Vagina (tissue), 2 donors: ENCODE data around the gene ATP8B2. TPM values are rescaled to one million over a fixed set of nuclear protein-coding genes. Genes with fewer than 3 reads are reported as not detected.
"Not testable (repeated sequence)": the region's sequence is repeated elsewhere in the genome, so short reads cannot be mapped to it uniquely, and the experiment has no call there.

ENCODE experiments used
- DNase-seq, 2 donors: peaks; one replicate each; pipeline ENCODE4 v3.0.0-alpha.2; 2017; ENCODE audit errors: extremely low spot score in 2 of 2
- H3K27ac ChIP-seq: fragments of 200-600 bp; sonication (generic); one replicate; pipeline ENCODE4 v1.5.1; 2019
- H3K27me3 ChIP-seq: fragments of 200-600 bp; sonication (generic); one replicate; pipeline ENCODE4 v1.5.1; 2019
- H3K36me3 ChIP-seq, 2 donors: fragments of 200-600 bp; sonication (generic); one replicate each; pipeline ENCODE4 v1.5.1; 2017 to 2019
- H3K4me1 ChIP-seq: fragments of 200-600 bp; sonication (generic); one replicate; pipeline ENCODE4 v1.5.1; 2019
- H3K4me3 ChIP-seq, 2 donors: fragments of 200-600 bp; sonication (generic); 1 replicate in 1 of 2; 2 replicates in 1 of 2; pipeline ENCODE4 v1.5.1; 2016 to 2019
- H3K9me3 ChIP-seq: fragments of 200-600 bp; sonication (generic); one replicate; pipeline ENCODE4 v1.5.1; 2019
- POLR2A ChIP-seq, 2 donors: fragments of 450-650 bp; IDR thresholded peaks; one replicate each; pipeline ENCODE4 v1.6.1; 2017; ENCODE audit warnings: antibody characterized with exemption in 2 of 2, mild to moderate bottlenecking in 2 of 2, moderate library complexity in 2 of 2
- POLR2AphosphoS5 ChIP-seq, 2 donors: sonication (generic); formaldehyde crosslinking; IDR thresholded peaks; one replicate each; pipeline ENCODE4 v1.9.0; 2017; ENCODE audit warnings: antibody characterized with exemption in 2 of 2, mild to moderate bottlenecking in 2 of 2, low read depth in 1 of 2; ENCODE audit not compliant: insufficient read depth in 1 of 2
- intact Hi-C: fragments of 100-400 bp; cut with DNase I; formaldehyde crosslinking; loops from one replicate; pipeline ENCODE4 v1.15.1; 2023
- total RNA-seq: library from RNA; depleted of rRNA; stranded (reverse); fragments of >200 nt; gene quantifications from one replicate; pipeline ENCODE4 v1.2.3, GENCODE V29; 2016
- TF ChIP-seq, protein P1 (sequence below), 3 experiments: fragments of 450-650 bp in 2 of 3; fragments of 200-600 bp in 1 of 3; sonication (generic) in 1 of 3; IDR thresholded peaks; one replicate each; pipeline ENCODE4 v1.5.1; 2017 to 2019; ENCODE audit warnings: antibody characterized with exemption in 3 of 3, mild to moderate bottlenecking in 2 of 3, moderate library complexity in 2 of 3

ATP8B2 gene
- total RNA-seq, 1 donor from 2014 or later: 65.1 TPM

GRCh38 chr1:154290921-154291320 is 34.4 kb upstream of the ATP8B2 start:
- no peak for DNase-seq
- H3K9me3 ChIP-seq: peaks cover 14% of the 10 kb centered on the region
- no peaks in the 10 kb centered on the region for H3K4me1 ChIP-seq
- no peak overlapping the region for H3K27ac ChIP-seq
- intact Hi-C loops: no loop called here
- TF ChIP-seq, protein P1, sequence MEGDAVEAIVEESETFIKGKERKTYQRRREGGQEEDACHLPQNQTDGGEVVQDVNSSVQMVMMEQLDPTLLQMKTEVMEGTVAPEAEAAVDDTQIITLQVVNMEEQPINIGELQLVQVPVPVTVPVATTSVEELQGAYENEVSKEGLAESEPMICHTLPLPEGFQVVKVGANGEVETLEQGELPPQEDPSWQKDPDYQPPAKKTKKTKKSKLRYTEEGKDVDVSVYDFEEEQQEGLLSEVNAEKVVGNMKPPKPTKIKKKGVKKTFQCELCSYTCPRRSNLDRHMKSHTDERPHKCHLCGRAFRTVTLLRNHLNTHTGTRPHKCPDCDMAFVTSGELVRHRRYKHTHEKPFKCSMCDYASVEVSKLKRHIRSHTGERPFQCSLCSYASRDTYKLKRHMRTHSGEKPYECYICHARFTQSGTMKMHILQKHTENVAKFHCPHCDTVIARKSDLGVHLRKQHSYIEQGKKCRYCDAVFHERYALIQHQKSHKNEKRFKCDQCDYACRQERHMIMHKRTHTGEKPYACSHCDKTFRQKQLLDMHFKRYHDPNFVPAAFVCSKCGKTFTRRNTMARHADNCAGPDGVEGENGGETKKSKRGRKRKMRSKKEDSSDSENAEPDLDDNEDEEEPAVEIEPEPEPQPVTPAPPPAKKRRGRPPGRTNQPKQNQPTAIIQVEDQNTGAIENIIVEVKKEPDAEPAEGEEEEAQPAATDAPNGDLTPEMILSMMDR (IDR thresholded peaks at IDR 0.05): no peak
- no peak for TF ChIP-seq POLR2A (IDR thresholded peaks at IDR 0.05)
- TF ChIP-seq POLR2AphosphoS5 (IDR thresholded peaks at IDR 0.05; ENCODE audit: insufficient read depth in 1 of 2, low read depth in 1 of 2): no peak
- no peak overlapping the region for H3K4me3 ChIP-seq
- H3K27me3 ChIP-seq: no peaks in the 10 kb centered on the region
- H3K36me3 ChIP-seq: no peaks in the 10 kb centered on the region

- intact Hi-C loops: no loop called here
- TF ChIP-seq, protein P1 (IDR thresholded peaks at IDR 0.05): no peak
- TF ChIP-seq POLR2AphosphoS5 (IDR thresholded peaks at IDR 0.05; ENCODE audit: insufficient read depth in 1 of 2, low read depth in 1 of 2) (no peak), POLR2A (IDR thresholded peaks at IDR 0.05) (no peak)
Observed at GRCh38 chr1:154295408-154296235, 29.7 kb upstream of the ATP8B2 start.

GRCh38 chr1:154301582-154301981 is 23.7 kb upstream of the ATP8B2 start:
- intact Hi-C loops: no loop called here
- DNase-seq: no peak
- Histone ChIP-seq H3K4me1 (no peaks in the 10 kb centered on the region), H3K27ac (no peak overlapping the region), H3K9me3 (no peaks in the 10 kb centered on the region), H3K27me3 (no peaks in the 10 kb centered on the region), H3K4me3 (no peak overlapping the region), H3K36me3 (no peaks in the 10 kb centered on the region)
- TF ChIP-seq POLR2A (IDR thresholded peaks at IDR 0.05): no peak
- TF ChIP-seq, protein P1 (IDR thresholded peaks at IDR 0.05): no peak
- TF ChIP-seq POLR2AphosphoS5 (IDR thresholded peaks at IDR 0.05; ENCODE audit: insufficient read depth in 1 of 2, low read depth in 1 of 2): no peak

More at GRCh38 chr1:154295408-154296235, 29.7 kb upstream of the ATP8B2 start:
- Histone ChIP-seq H3K27me3 (no peaks in the 10 kb centered on the region), H3K9me3 (peaks cover 17% of the 10 kb centered on the region), H3K4me3 (no peak overlapping the region), H3K4me1 (no peaks in the 10 kb centered on the region), H3K36me3 (no peaks in the 10 kb centered on the region), H3K27ac (no peak overlapping the region)
- no peak for DNase-seq

DNA sequence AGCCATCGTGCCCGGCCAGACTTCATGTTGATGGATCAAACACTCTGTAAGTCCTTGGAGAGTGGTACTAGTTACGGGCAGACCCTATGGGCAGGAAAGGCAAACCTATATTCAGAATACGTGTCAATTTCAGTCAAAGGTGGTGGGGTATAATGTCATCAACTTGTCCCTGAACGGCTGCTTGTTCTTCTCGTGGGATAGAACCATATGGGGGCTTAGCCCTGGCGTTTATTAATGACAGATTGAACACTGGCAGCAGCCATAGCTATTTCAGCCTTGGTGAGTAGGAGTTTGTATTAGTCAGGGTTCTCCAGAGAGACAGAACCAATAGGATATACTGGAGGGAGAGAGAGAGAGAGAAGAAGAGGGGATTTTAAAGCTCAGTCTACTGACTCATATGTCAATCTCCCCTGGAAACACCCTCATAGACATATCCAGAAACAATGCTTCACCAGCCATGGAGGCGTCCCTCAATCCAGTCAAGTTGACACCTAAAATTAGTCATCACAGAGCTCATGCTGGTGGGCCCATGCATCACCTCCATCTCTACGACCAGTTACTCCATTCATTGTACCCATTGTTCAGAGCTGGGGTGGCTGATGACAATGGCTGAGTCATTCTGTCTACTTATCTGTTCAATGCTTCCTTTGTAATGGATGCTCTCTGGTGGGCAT is 20.5 kb upstream of the ATP8B2 start:
- no peaks in the 10 kb centered on the region for H3K4me1 ChIP-seq
- intact Hi-C loops: no loop called here
- TF ChIP-seq, protein P1 (IDR thresholded peaks at IDR 0.05): no peak
- TF ChIP-seq POLR2A (IDR thresholded peaks at IDR 0.05) (no peak), POLR2AphosphoS5 (IDR thresholded peaks at IDR 0.05; ENCODE audit: insufficient read depth in 1 of 2, low read depth in 1 of 2) (no peak)
- no peak for DNase-seq
- H3K9me3 ChIP-seq: no peaks in the 10 kb centered on the region
- no peaks in the 10 kb centered on the region for H3K36me3 ChIP-seq
- no peaks in the 10 kb centered on the region for H3K27me3 ChIP-seq
- no peak overlapping the region for H3K4me3 ChIP-seq
- H3K27ac ChIP-seq: no peak overlapping the region

DNA sequence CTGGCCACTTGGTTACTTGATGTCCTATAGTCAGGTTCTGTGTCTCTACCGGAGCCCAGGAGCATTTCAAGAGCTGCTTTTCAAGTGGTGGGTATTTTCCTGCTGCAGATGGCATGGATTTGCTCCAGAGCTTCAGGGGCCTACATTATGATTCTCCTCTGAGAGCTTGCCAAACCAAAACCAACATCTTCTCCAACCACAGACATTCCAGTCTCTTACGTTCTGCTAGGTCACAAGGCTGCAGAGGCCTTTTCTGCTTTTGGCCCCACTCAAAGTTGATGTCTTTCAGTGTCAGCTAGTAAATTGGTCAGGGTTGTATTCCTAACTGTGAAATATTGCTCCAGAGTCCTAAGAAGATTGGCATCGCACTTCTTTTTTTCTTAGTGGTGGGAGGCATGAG is 19.2 kb upstream of the ATP8B2 start:
- Histone ChIP-seq H3K27me3 (no peaks in the 10 kb centered on the region), H3K9me3 (no peaks in the 10 kb centered on the region), H3K36me3 (no peaks in the 10 kb centered on the region), H3K27ac (no peak overlapping the region), H3K4me3 (no peak overlapping the region), H3K4me1 (no peaks in the 10 kb centered on the region)
- intact Hi-C loops: no loop called here
- TF ChIP-seq POLR2AphosphoS5 (IDR thresholded peaks at IDR 0.05; ENCODE audit: insufficient read depth in 1 of 2, low read depth in 1 of 2): no peak
- TF ChIP-seq, protein P1 (IDR thresholded peaks at IDR 0.05): no peak
- TF ChIP-seq POLR2A (IDR thresholded peaks at IDR 0.05): no peak
- no peak for DNase-seq

- H3K27ac ChIP-seq, H3K4me1 ChIP-seq, H3K27me3 ChIP-seq, DNase-seq, H3K9me3 ChIP-seq, H3K36me3 ChIP-seq, intact Hi-C loops, H3K4me3 ChIP-seq: not testable (repeated sequence)
Observed at GRCh38 chr1:154307670-154308270, 17.6 kb upstream of the ATP8B2 start.

- DNase-seq, H3K36me3 ChIP-seq, H3K4me1 ChIP-seq, H3K9me3 ChIP-seq, H3K4me3 ChIP-seq, intact Hi-C loops, H3K27me3 ChIP-seq, H3K27ac ChIP-seq: not testable (repeated sequence)
Observed at GRCh38 chr1:154309136-154309535, 16.2 kb upstream of the ATP8B2 start.
